Medulla oblongata (tissue), 1 donor: Measurements from ENCODE around the gene COQ5.

Experiments
- DNase-seq: peaks from one replicate; pipeline ENCODE4 v3.0.0-alpha.2; 2015; ENCODE audit errors: extremely low spot score

Gene COQ5

GRCh38 chr12:120453977-120454376 lies 75.0 kb downstream of the COQ5 start:
- DNase-seq: no peak
